Measurements from ENCODE around the gene XDH.

The XDH gene

DNA sequence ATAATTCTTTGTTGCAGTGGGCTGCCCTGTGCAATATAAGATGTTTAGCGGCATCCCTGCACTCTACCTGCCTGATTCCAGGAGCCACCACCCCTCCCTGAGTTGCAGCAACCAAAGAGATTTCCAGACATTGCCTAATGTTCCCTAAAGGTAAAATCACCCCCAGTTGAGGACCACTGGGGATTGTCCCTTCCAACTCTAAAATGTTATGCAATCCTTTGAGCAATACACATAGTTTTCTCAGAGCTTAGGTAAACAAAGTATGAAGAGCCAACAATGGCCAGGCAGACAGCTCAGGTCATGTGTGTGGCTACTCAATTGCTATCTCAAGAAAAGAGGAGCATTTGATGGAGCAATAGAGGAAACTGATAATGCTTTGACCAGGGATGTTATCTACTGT is 87.0 kb downstream of the XDH start:
- DNase-seq = no peak

DNA sequence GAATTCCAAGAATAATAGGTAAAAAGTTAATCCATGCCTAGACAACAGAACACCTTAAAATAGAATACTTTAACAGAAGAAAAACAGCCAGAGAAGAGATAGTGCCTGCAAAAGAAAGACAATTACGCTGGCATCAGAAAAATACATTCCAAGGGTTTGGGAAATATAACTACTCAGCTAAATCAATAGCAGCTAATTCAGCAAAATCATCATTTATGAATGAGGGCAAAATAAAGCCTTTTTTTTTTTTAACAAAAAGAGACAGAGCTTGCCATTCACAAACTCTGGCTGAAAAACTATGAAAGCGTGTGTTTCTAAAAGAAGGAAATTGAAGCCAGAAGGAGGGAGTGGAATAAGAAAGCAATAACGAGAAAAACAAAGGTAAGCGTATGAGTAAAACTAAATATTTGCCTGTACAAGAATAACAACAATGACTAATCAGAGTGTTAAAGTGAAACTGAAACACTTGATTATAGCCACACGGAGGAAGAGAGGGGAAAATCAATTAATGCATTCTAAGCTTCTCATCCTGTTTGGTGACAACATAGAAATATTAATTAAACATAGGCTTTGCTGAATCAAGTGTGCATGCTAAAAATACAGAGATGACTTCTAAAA is 90.4 kb downstream of the XDH start:
- no peak for DNase-seq

DNA sequence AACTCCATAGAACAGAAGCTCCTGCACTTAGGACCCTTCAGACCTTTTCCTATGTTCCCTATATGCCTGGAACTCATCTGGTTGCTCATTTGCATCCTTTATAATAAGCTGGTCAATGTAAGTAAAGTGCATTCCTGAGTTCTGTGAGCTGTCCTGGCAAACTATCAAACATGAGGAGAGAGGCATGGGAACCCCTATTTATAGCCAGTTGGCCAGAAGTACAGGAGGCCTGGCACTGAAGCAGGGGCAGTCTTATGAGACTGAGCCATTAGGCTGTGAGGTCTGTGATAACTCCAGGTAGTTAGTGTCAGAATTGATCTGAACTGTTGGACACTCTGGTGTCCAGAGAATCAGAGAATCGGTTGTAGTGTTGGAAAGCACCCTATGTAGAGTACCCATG is 92.2 kb downstream of the XDH start:
- DNase-seq = no peak

DNA sequence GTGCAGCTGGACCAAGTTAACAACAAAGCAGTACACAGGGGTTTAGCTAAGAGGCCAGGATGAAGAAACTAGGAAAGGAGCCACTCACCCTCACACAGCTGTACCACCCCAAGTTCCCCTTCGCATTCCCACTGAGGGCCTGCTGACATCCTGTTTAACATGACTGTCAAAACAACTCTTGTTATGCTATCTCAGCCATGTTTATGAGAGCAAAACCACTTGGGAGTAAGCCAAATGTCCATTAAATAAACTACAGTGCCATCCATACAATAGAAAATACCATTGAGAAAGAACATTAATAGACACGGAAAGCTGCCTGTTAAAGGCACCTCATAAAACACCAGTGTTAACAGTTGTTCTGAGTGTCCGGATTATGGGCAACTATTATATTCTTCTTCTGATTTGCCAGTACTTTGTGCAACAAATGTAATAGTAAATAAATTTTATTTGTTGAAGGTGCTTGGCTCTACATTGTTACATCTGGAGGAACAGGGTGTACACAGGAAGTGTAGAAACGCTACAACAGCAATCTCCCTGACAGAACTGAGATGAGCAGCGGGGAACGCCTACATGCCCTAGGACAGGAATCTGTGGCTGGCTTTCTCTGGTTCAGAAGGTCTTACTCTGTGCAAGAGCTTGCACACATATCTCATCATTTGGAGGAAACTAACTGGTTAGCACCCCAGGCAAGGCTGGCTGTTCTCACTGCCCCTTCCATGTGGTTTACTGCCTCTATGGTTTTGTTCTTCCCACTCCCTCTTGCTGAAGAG is 95.0 kb downstream of the XDH start:
- DNase-seq = peak; percentile 64

DNA sequence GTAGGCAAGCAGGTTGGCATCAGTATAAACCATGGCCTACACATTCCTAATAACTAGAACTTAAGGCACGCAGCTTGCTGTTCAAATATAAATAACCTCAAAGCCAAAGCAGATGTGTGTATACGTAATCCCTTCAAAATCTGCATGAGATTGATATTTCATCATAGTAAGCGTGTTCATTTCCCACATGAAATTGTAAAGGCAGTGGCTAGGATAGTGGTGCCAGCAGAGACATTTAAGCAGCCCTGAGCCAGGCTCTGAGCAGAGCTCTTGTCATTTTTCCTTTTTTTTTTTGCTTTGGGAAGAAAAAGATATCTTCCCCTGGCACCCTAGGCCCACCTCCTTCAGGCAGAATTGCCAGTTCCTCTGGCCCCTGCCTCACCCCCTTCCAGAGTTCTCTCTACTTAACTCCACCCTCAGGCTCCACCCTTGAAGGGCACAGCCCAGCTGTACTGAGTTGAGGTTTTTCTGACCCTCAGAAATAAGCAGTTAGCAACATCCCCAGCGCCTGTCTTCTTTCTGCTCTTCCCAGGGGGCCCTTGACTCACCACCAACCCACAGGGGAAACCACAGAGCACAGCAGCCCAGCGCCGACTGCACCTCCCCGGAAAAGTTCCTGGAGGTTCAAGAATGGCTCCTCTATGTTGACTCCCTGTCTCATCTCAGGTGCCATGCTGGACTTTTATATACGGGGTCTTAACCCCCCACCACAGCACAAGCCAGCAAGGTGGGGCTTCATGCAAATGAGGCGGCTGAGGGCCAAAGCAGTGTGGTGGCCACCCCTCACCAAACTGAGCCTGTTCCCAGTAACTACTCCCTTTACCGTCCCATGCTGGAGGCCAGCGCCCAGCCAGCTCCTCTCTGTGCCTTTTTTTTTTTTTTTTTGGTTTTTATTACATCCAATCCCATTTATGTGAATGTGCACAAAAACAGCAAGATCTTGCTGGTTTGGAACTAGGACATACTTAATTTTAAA is 95.9 kb downstream of the XDH start:
- no peak for DNase-seq

DNA sequence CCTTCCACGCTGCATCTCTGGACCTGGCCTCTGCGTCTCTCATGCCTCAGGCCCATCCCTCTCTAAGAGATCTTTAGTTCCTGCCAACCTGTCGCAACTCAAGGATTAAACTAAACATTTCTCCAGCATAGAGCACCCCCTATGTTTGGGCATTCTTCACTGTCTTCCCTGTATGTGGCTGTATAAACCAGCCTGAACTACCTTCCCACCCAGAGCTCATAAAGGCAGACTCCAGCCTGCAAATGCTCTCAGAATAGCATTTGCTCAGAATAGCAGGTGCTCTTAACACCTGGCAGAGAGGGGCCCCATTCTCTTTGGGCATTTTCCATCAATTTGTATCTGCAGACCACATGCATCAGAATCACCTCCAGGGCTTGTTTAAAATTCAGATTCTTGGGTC is 97.1 kb downstream of the XDH start:
- DNase-seq = no peak

DNA sequence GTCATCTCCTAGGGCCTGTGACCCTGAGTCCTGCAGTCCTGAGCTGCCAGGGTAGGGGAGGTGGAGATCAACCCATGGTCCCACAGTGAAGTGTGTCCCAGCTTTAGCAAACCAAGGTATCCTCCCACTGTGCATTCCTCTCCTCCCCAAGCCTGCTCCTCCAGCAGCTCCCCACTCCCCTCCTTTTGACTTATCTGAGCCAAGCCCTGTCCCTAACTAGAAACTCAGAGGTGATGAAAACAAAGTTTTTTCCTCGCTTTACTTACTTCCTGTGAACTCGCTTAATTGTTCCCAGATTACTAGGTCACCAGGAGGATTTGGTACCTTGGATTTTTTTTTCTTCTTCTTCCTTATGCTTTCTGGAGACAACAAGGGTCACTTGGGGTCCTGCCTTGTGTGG is 99.8 kb downstream of the XDH start:
- DNase-seq = no peak

DNA sequence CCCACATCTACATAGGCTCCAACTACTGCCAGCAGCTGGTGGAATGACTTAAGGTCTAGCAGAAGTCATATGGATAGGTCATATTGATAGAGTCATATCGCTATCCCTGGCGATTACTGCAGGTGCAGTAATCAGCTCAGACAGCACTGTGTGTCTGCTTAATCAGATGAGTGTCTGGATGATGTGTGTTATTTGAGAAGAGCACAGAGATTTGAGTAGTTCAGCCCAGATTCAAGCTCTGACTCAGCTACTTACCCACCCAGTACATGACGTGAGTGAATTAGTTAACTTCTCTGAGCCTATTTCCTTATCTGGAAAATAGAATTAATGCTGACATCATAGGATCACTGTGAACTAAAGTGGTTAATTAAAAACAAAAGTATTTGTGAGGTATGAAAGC is 101.6 kb downstream of the XDH start:
- DNase-seq = no peak

DNA sequence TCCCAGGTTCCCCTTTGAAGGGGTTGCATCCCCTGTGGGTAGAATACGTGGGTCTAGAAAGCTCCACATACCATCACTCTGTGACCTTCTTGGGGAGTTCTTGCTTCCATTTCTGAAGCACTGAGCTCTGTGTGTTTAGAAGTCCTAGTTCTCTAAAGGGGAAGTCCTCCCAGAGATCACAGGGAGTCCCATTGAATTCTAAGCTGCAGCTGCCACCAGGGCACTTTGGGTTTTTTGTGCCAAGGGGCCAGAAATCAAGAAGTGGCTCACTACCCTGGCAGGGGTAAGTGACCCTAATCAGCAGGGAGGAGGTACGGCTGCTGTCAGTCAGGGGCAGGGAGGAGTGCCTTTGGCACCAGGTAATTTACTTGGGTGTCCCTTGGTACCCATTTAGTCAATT is 109.7 kb downstream of the XDH start:
- no peak for DNase-seq

DNA sequence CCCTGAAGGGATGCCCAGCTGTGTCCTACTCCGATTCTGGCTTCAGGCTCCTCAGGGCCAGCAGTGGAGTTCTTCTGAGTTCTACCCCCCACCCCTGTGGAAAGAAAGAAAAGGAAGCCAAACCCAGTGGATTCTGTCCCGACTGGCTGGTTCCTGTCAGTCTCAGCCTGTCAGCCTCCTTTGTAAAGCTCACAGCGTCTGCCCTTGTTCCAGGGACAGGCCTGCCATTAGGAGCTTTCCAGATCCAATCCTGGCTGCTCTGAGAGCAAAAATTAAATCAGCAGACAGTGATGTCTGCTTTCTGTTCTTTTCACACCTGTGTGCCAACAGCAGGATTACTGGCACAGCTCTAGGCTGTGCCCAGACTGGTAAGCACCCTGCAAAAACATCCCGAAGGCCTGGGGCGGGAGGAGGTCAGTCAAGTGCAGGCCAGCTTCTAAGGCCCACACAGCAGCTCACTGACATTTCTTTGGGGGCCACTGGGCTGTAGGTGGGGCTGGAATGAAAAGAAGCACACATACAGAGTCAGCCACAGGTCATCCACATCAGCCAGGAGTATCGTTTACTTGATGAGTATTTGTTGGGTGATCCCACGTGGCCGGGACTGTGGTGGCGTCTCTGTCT is 111.5 kb downstream of the XDH start:
- no peak for DNase-seq

DNA sequence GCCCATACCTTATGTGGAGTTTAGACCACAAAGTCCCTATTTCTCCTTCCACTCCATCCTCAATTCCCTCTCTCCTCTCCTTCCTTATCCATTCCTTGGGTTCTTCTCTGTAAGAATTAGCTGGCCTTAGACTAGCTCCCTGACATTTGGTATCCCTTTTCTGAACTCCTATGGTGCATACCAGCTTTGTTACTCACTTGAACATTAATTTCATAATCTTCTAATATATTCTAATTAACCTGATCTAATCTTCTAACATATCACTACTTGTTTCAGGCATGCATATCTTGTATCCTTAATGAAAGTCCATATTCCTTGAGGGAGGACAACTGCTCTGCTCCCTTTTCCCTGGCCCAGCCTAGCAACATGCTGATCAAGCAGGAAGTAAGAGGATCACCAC is 114.2 kb downstream of the XDH start:
- DNase-seq = no peak

DNA sequence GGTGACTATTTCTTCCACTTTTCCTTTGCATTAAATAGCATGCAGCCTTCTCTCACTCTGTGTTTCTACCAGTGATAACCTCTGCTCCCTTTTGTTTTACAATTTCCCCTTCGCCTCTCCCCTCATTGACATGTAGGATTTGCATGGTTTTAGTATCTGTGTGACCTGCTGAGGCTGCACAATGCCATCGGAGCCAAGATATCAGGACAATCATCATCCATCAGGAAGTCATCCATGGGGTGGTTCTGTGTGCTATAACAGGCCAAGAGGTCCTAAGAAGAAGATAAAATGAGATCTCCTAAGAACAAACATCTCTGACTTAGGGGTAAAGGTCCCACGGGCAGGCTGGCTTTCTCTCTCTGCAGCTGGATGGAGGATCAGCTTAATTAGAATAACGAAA is 115.0 kb downstream of the XDH start:
- DNase-seq = no peak

DNA sequence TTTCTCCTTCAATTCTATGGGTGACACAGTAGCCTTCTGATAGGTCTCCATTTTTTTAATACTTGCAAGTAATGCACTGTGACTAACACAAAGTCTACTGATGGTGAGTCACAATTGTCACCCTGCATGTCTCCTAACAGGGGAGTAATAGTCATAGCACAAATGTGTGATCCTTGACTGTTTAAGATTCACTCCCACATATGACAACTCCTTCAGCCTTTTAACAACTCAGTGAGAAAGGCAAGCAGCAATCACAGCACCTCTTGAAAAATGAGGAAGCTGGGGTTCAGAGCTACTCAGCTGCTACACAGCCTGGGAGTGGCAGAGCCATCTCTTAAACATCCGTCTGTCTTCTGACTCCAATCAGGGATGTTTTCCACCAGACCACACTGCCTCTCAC is 116.8 kb downstream of the XDH start:
- no peak for DNase-seq

DNA sequence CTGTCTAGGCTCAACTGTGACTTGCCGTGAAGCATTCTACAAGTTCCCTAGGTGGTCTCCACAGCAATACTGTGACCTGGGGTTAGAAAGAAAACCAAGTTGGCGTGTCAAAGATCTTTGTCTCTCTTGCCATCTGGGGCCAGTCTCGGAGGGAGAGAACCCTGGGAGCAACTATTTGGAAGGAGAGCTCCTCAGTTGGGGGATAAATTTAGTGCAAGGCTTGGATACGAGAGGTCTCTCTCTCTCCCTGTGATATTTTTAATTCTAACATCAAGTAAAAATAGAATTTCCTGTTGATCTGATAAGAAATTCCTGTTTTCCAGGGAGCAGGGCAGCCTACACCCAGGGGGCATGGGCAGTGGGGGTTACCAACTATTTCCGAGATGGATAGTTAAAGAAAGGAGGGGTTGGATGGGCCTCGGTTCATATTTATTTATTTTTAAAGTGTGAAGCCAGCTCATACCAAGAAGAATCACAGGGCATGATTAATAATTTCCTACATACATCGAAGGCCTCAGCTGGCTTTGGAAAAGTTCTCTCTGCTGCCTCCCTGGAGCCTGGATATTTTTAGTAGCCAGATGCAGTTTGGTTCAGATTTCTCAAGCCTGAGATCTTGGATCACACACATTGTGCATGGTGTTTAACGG is 117.8 kb downstream of the XDH start:
- DNase-seq = no peak

DNA sequence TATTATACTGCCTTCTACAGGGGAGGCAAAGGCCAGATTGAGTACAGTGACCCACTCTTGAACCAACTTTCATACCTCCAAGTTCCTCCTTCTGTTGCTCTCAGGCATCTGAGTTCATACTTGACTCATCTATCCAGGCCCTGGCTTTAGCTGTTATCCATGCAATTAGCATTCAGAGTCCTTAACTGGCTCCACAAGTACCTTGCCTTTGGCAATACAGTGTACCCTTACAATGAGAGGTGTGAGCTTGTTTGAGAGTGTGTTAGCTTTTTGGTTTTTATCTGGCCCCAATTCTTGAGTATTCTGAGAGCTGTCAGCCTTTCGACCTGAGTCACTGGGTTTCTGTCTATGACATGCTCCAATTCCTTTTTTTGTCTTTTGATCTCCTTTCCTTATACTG is 120.3 kb downstream of the XDH start:
- no peak for DNase-seq

DNA sequence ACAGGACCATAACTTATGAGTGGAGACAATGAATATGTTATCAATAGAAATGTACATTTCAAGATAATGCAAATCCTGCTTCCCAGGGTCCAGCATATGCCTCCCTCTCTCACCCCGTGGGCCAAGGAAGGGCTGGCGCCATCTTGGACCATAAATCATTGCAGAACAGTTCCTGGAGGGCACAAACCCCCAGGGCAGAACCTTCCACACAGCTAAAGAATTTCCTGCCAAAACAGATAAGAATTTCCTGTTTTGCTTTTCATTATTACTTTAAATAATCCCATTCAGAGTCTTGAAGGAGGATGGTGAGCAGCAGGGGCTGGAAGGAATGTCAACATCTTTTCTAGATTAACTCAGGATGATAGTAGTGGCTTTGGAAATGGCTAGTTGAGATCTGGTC is 126.9 kb downstream of the XDH start:
- no peak for DNase-seq

DNA sequence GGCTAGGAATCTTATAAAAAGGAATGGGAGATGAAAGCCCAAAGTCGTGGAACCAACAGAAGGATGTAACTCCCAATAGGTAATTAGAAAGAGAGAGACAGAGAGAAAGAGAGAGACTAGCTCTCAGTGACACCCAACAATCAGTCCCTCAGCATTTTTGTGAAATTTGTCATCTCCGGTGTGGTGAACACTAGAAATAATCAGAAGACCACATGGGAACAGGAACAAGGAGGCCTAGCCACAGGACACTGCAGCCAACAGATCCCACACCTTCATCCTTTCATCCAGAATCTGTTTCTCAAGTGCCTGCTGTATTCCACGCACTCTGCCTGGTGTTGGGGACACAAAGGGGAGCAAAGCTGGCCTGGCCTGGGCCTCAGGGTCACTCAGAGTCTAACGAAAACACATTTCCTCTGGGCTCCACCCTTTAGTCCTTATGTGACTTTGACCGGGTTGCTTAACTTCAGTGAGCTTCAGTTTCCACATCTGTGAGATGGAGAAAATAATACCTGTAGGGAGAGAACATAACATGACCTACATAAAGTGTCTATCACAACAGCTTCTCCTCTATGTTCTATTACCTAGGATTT is 127.5 kb downstream of the XDH start:
- DNase-seq = no peak

DNA sequence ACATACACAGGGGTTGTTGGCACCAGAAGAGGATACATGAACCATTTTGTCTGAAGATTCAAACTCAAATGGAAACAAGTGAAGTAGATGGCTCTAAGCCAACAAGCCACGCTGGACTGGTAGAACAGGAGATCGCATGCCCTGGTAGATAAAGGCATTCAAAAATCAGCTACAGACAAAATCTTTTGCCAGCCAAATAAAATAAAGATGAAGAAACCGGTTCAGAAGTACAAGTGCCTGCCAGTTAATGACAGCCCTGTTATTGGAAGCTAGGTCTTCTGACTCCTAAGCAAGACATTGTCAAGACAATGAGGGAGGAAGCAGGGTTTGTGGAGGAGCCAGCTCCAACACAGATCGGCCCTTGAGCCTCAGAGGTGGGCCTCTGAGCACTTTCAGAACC is 128.3 kb downstream of the XDH start:
- DNase-seq = no peak

All from DMS79 (cell line).